Measurements from ENCODE around the gene NUFIP2. TPM values are rescaled to one million over a fixed set of nuclear protein-coding genes. Genes with fewer than 3 reads are reported as not detected.
"Not testable (repeated sequence)": the region's sequence is repeated elsewhere in the genome, so short reads cannot be mapped to it uniquely, and the experiment has no call there.

The NUFIP2 gene
- total RNA-seq, 1 donor from 2014 or later: 53.9 TPM

DNA sequence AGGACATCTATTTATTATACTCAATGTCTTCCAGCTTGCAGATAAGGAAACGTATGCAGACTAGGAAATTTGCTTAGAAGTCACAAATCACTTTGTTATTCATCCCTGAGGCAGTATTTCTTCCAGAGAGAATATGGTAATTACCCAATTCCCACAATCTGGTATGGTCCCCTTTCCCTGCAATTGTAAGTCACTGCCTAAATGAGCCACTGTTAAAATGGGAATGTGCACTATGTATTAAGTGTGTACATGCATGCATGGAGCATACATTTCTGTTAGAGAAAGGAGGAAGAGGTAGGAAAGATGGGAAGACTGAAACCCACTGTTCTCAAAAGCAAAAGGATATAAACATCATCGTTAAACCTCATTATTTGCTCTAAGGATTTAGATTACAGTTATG is 10.0 kb downstream of the NUFIP2 start:
- intact Hi-C loops (cut with DNase I): no loop called here
- no peak for ATAC-seq

DNA sequence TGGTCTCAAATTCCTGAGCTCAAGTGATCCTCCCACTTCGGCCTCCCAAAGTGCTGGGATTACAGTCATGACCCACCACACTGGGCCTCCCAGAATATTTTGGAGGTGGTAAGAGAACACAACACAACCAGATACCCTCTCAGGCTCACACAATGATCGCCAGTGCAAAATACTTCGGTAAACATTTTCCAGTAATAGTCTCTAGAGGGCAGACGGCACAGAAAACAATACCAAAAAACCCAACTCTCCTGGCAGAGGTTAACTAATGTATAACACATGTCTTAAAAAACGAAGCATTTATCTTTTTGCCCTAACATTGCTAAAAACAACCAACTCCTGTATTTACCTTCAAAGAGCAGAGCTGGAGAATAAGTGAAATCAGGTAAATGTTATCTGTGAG is 10.5 kb downstream of the NUFIP2 start:
- ATAC-seq (no peak), DNase-seq (ENCODE audit: low spot score) (no peak)
- intact Hi-C loops (cut with DNase I): no loop called here

More for the DNA sequence above, 10.0 kb downstream of the NUFIP2 start:
- no peak for DNase-seq (ENCODE audit: low spot score)

GRCh38 chr17:29279397-29280070 is 14.4 kb downstream of the NUFIP2 start:
- ATAC-seq (no peak), DNase-seq (ENCODE audit: low spot score) (no peak)
- intact Hi-C loops (cut with DNase I): no loop called here

GRCh38 chr17:29278692-29279091 is 15.3 kb downstream of the NUFIP2 start:
- intact Hi-C loops (cut with DNase I): no loop called here
- ATAC-seq: no peak
- no peak for DNase-seq (ENCODE audit: low spot score)

DNA sequence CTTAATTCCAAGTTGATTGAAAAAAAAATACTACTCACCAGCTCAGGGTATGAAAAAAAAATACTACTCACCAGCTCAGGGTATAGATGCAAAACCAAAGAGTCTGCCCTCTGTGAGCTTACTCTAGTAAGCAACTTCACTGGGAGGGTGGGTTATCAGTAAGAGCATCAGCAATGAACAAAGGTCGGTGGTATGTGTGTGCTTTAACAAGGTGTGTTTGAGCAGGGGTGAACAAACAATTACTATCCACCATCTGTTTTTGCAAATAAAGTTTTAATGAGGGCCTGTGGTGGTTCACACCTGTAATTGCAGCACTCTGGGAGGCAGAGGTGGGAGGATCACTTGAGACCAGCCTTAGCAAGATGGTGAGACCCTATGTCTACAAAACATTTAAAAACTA is 20.0 kb downstream of the NUFIP2 start:
- no peak for DNase-seq (ENCODE audit: low spot score)
- intact Hi-C loops (cut with DNase I): no loop called here
- no peak for ATAC-seq

- DNase-seq (ENCODE audit: low spot score); intact Hi-C loops (cut with DNase I); ATAC-seq: not testable (repeated sequence)
Observed at GRCh38 chr17:29271980-29272379, 22.0 kb downstream of the NUFIP2 start.

DNA sequence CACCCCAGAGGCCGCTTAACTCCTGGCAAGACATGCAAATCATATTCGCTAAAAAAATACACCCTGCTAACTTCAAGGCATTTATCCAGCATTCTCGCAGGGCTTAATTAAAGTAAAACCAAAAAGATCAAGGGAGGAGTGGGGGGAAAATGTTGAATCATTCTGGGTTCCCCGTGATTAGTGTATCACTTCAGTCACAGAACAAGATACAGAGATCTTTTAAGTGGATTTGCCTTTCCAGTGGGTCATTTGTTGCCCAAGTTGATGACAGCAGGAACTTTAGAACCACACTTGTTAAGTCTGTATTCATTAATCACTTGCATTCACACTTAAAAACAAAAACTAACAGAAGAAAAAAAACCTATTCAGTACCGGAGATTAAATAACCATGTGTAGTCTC is 30.0 kb downstream of the NUFIP2 start:
- DNase-seq (ENCODE audit: low spot score): no peak
- intact Hi-C loops (cut with DNase I): no loop called here
- no peak for ATAC-seq

- ATAC-seq: no peak
- intact Hi-C loops (cut with DNase I): no loop called here
Observed at GRCh38 chr17:29257756-29258155, 36.2 kb downstream of the NUFIP2 start.

DNA sequence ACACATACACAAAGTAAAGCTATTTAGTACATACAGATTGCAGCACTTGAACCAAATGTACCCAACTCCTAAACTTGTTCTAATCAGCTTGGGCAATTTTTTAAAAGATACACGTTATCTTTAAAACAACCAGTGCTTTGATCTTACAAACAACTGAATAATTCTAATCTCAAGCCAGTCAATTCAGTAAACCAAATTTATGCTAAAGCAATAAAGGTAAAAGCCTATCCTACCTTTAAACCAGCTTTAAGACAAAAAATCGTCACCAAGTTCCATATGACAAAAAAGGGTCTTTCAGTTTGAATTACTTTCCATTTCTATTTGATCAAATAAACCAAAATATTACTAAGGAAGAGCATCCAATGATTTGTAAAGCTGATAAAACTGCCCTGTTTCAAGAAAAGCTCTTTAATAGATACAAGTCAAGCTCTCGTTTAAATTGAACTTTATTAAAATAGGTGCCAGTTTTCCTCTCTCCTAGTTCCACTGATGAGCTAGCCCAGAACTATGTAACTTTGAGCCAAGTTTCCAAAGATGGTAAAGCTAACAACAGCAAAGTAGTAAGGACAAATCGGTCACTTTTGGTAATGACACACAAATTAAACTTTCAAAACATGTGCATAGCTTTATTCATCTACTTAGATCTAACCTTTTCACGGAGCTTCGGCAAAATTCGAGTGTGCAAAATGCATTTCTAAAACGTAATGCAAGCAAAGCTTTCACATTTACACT is 37.0 kb downstream of the NUFIP2 start:
- DNase-seq (ENCODE audit: low spot score) (no peak), ATAC-seq (peak; percentile 36)
- intact Hi-C loops (cut with DNase I): no loop called here

More at GRCh38 chr17:29257756-29258155, 36.2 kb downstream of the NUFIP2 start:
- DNase-seq (ENCODE audit: low spot score): no peak

GRCh38 chr17:29255926-29256522 is 37.9 kb downstream of the NUFIP2 start:
- intact Hi-C loops (cut with DNase I): no loop called here
- no peak for DNase-seq (ENCODE audit: low spot score)
- ATAC-seq: no peak

DNA sequence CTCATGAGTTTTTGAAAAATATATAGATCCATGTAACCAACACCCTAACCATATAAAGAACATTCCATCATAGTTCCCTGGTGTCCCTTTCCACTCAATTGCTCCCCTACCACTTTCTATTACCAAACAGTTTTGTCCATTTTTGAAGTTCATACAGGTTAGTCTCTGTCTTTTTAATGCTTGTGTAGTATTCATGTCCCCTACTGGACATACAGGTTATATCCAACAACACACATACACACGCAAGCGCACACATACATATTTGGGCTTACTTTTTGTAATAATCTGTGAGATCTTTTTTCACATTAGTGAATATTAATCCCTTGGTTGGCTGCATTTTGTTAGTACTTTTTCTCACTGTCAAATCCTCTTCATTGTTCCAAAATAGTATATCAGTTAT is 40.9 kb downstream of the NUFIP2 start:
- no peak for ATAC-seq
- intact Hi-C loops (cut with DNase I): no loop called here
- DNase-seq (ENCODE audit: low spot score): no peak

- ATAC-seq (peak; percentile 43), DNase-seq (ENCODE audit: low spot score) (no peak)
- intact Hi-C loops (cut with DNase I): no loop called here
Observed at GRCh38 chr17:29252101-29252791, 41.7 kb downstream of the NUFIP2 start.

- ATAC-seq: no peak
- DNase-seq (ENCODE audit: low spot score): no peak
- intact Hi-C loops (cut with DNase I): no loop called here
Observed at GRCh38 chr17:29251184-29251583, 42.8 kb downstream of the NUFIP2 start.

- ATAC-seq: no peak
Observed at GRCh38 chr17:29250666-29251065, 43.3 kb downstream of the NUFIP2 start.

DNA sequence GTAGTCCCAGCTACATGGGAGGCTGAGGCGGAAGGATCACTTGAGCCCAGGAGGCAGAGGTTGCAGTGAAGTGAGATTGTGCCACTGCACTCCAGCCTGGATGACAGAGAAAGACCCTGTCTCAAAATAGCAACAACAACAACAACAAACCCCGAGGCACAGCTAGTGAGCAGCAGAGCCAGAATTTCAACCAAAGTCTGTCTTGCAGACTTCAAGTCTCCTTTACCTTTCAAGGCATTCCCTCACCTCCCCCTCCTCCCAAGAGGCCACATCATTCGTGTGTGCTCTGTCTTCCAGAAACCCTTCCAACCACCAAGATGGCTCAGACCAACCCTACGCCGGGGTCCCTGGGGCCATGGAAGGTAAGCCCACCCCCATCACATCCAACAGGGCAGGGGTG is 45.1 kb downstream of the NUFIP2 start:
- no peak for DNase-seq (ENCODE audit: low spot score)
- ATAC-seq: no peak
- intact Hi-C loops (cut with DNase I): no loop called here

More at GRCh38 chr17:29250666-29251065, 43.3 kb downstream of the NUFIP2 start:
- no peak for DNase-seq (ENCODE audit: low spot score)
- intact Hi-C loops (cut with DNase I): no loop called here

DNA sequence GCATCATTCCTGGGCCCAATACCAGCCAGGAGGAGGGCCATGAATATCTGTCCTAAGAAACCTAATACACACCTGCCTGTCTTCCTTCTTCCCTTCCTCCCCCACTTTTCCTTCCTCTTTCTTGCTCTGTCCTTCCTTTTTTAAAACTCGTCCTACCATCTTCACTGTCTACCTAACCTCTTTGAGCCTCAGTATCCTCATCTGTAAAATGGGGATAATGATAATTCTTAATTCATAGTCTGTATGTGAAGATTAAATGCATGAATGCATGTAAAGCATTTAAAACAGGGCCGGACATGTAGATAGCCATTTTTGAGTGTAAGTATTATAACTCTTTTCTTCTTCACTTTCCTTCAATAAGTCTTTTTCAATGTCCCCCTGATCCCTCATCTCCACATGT is 46.7 kb downstream of the NUFIP2 start:
- DNase-seq (ENCODE audit: low spot score) (no peak), ATAC-seq (no peak)
- intact Hi-C loops (cut with DNase I): no loop called here

- DNase-seq (ENCODE audit: low spot score) (no peak), ATAC-seq (no peak)
- intact Hi-C loops (cut with DNase I): no loop called here
Observed at GRCh38 chr17:29246628-29247027, 47.3 kb downstream of the NUFIP2 start, which contains the start of gene CRYBA1. TSS of gene CRYBA1 (plus strand) at chr17:29246859. CDS start at chr17:29246864, 5 bp downstream.

DNA sequence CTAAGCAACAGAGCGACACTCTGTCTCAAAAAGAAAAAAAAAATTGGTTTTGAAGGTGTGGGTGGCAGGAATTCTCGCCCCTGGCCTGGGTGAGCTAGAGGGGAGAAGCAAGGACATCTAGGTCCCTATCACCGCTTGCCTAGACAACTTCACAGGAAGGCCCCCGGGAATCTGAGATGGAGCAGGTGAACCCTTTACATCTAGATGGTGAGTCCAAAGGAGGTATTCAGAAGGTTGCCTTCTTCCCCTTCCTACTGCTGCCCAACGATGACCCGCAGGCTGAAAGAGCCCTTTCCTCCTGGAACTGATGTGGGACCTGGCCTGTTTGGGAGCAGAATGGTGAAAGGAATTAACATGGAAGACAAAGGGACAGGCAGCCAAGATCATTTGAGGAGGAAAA is 48.5 kb downstream of the NUFIP2 start:
- DNase-seq (ENCODE audit: low spot score) (no peak), ATAC-seq (no peak)
- intact Hi-C loops (cut with DNase I): no loop called here

- intact Hi-C loops (cut with DNase I): no loop called here
- no peak for DNase-seq (ENCODE audit: low spot score)
- no peak for ATAC-seq
Observed at GRCh38 chr17:29243792-29244191, 50.2 kb downstream of the NUFIP2 start.

GRCh38 chr17:29242790-29243189 is 51.2 kb downstream of the NUFIP2 start:
- intact Hi-C loops (cut with DNase I): no loop called here
- DNase-seq (ENCODE audit: low spot score): no peak
- ATAC-seq: no peak
